Measurements from ENCODE around the gene MAP2. TPM values are rescaled to one million over a fixed set of nuclear protein-coding genes. Genes with fewer than 3 reads are reported as not detected.

The MAP2 gene
- polyA plus RNA-seq, 1 donor (not counting 4 experiments of a cell fraction or from before 2014, with no cell fraction given) = 16.2 TPM

GRCh38 chr2:209696836-209697711 is 273.2 kb downstream of the MAP2 start:
- H3K36me3 ChIP-seq (ENCODE audit: control insufficient read depth in 2 of 2, extremely low read depth in 1 of 2, insufficient read depth in 2 of 2, low read length in 2 of 2) = no peaks in the 10 kb centered on the region
- TF ChIP-seq CTCF (optimal IDR thresholded peaks at IDR 0.05 in 1 of 3, IDR thresholded peaks at IDR 0.05 in 1 of 3, conservative IDR thresholded peaks at IDR 0.05 in 1 of 3; ENCODE audit: extremely low read depth in 1 of 3, insufficient read depth in 2 of 3, low read length in 3 of 3) (no peak), EZH2 (IDR thresholded peaks at IDR 0.05; ENCODE audit: low read length) (no peak)
- H3K9ac ChIP-seq (ENCODE audit: control insufficient read depth, extremely low read depth, insufficient read depth, low read length) = no peak overlapping the region
- dilution Hi-C loops (cut with MboI; ENCODE audit: extremely low pct_ligation_motif_present, low sequenced_read_pairs) = no loop called here
- no peaks in the 10 kb centered on the region for H4K20me1 ChIP-seq (ENCODE audit: control insufficient read depth, extremely low read depth, insufficient read depth, low read length)
- no peaks in the 10 kb centered on the region for H3K9me1 ChIP-seq (ENCODE audit: control insufficient read depth, extremely low read depth, insufficient read depth, low read length)
- H3K4me2 ChIP-seq (ENCODE audit: control insufficient read depth, extremely low read depth, insufficient read depth, low read depth, low read length) = no peak overlapping the region
- H3K27me3 ChIP-seq (ENCODE audit: control insufficient read depth, extremely low read depth, insufficient read depth, low read length) = no peaks in the 10 kb centered on the region
- no peaks in the 10 kb centered on the region for H3K4me1 ChIP-seq (ENCODE audit: control insufficient read depth, extremely low read depth, insufficient read depth, low read length)
- H3K27ac ChIP-seq (ENCODE audit: control insufficient read depth, insufficient read depth, low read length) = no peak overlapping the region
- no peak overlapping the region for H2AFZ ChIP-seq (ENCODE audit: control insufficient read depth, low read length)
- no peaks in the 10 kb centered on the region for H3K9me3 ChIP-seq (ENCODE audit: control insufficient read depth, low read depth, low read length)
- DNase-seq (ENCODE audit: low read depth, low spot score) (no peak), FAIRE-seq (no peak)
- H3K4me3 ChIP-seq (ENCODE audit: control insufficient read depth in 2 of 3, extremely low read depth in 1 of 3, insufficient read depth in 2 of 3, low read depth in 1 of 3, low read length in 3 of 3) = no peak overlapping the region
- no peaks in the 10 kb centered on the region for H3K79me2 ChIP-seq (ENCODE audit: control insufficient read depth, insufficient read depth, low read length)

DNA sequence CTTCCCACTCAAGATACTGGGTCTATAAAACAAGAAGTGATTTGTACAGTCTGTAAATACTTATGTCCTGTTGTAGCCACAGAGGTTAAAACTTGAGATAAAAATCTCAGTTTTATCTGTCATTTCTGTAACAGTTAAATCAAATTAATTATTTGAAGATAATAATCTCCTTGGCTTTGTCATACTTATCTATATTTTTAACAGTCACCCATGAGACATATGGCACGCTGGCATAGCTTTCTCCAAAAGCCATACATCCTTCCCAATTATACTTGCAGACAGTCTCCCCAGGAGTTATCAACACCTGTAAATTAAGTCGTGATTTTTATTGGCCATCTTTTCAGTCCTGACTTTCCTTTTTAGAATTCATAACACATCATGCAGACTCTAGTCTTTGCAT is 278.9 kb downstream of the MAP2 start:
- no peak overlapping the region for H3K27ac ChIP-seq (ENCODE audit: control insufficient read depth, insufficient read depth, low read length)
- FAIRE-seq (no peak), DNase-seq (ENCODE audit: low read depth, low spot score) (no peak)
- no peak overlapping the region for H3K4me2 ChIP-seq (ENCODE audit: control insufficient read depth, extremely low read depth, insufficient read depth, low read depth, low read length)
- no peaks in the 10 kb centered on the region for H3K36me3 ChIP-seq (ENCODE audit: control insufficient read depth in 2 of 2, extremely low read depth in 1 of 2, insufficient read depth in 2 of 2, low read length in 2 of 2)
- H4K20me1 ChIP-seq (ENCODE audit: control insufficient read depth, extremely low read depth, insufficient read depth, low read length) = no peaks in the 10 kb centered on the region
- TF ChIP-seq CTCF (optimal IDR thresholded peaks at IDR 0.05 in 1 of 3, IDR thresholded peaks at IDR 0.05 in 1 of 3, conservative IDR thresholded peaks at IDR 0.05 in 1 of 3; ENCODE audit: extremely low read depth in 1 of 3, insufficient read depth in 2 of 3, low read length in 3 of 3) = no peak
- no peak for TF ChIP-seq EZH2 (IDR thresholded peaks at IDR 0.05; ENCODE audit: low read length)
- H3K9ac ChIP-seq (ENCODE audit: control insufficient read depth, extremely low read depth, insufficient read depth, low read length) = no peak overlapping the region
- dilution Hi-C loops (cut with MboI; ENCODE audit: extremely low pct_ligation_motif_present, low sequenced_read_pairs) = no loop called here
- no peak overlapping the region for H2AFZ ChIP-seq (ENCODE audit: control insufficient read depth, low read length)
- no peaks in the 10 kb centered on the region for H3K4me1 ChIP-seq (ENCODE audit: control insufficient read depth, extremely low read depth, insufficient read depth, low read length)
- no peak overlapping the region for H3K4me3 ChIP-seq (ENCODE audit: control insufficient read depth in 2 of 3, extremely low read depth in 1 of 3, insufficient read depth in 2 of 3, low read depth in 1 of 3, low read length in 3 of 3)
- no peaks in the 10 kb centered on the region for H3K27me3 ChIP-seq (ENCODE audit: control insufficient read depth, extremely low read depth, insufficient read depth, low read length)
- no peaks in the 10 kb centered on the region for H3K79me2 ChIP-seq (ENCODE audit: control insufficient read depth, insufficient read depth, low read length)
- H3K9me1 ChIP-seq (ENCODE audit: control insufficient read depth, extremely low read depth, insufficient read depth, low read length) = no peaks in the 10 kb centered on the region
- no peaks in the 10 kb centered on the region for H3K9me3 ChIP-seq (ENCODE audit: control insufficient read depth, low read depth, low read length)
